ENCODE results near the gene C17orf75.

Gene C17orf75

DNA sequence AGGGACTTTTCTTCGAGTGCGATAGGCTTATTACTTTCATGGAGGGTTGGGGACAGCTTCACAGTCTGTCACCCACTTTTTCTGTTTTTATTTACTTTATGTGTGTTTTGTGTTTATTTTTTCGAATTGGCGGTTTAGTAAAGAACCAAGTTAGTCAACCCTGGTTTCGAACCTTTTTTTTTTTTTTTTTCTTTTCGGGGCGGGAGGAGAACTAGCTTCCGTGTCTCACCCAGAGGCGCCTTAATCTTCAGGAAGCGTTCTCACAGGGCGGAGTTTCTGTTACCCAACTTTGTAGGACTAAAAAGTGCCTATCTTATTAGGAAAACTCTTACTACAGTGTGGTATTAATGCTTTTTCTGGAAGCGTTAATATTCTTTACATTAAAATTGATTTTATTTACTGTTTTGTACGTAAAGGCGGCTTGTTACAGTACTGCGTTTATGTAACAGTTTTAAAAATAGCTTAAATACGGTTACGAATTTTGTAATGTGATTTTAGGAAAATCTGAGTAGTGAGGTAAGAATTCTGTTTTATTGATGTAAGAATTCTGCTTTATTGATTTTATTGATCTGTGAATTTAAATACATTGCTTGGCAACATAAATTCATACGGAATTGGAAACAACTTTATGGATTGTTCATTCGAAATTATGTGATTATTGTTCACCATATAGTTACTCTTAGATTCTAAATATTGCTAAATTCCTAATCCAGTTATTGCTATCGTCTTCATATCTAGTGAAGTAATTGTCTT is 8.9 kb upstream of the C17orf75 start:
- TF ChIP-seq CTCF (conservative IDR thresholded peaks at IDR 0.05): no peak
- H3K27ac ChIP-seq: peak overlapping the region; percentile 99

DNA sequence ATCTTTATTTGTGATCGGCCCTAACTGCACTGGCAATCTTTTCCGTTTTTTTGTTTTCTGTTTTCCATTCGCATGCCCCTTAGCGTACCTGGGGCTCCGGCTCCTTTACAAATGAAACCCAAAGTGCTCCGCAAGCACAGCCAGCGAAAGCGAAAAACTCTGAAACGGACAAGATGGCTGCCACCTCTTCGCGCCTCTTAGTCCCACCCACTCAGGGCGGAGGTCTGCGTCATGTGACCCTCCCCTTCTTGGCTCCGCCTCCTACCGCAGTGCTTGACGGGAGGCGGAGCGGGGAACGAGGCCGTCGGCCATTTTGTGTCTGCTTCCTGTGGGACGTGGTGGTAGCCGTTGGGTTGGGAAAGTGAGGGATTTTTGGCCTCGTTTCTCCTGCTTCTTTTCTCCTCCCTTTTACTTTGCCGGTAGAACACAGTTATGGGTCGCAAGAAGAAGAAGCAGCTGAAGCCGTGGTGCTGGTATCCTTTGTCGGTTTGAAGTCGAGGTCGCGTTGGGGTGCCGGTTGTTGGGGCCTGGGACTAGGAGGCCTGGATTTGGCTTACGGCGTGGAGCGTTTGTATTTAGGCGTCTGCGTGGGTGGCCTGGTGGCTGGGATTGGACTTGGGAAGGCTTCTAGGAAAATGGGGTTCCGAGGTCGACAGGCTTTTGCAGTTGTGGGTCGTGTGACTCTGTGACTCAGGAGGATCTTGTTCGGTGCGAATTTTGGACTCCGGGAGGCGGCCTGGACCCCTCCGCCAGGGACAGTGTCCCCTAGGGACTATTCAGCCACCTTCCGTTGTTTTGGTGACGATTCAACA is 8.1 kb upstream of the C17orf75 start, which contains the start of gene ZNF207:
TSS of gene ZNF207 (plus strand) at position 304 of the 812 bp plus-strand sequence. CDS start at position 433, 129 bp downstream.
- no peak for TF ChIP-seq CTCF (conservative IDR thresholded peaks at IDR 0.05)
- peak within 1 kb of the TSS; percentile 99 for H3K27ac ChIP-seq

DNA sequence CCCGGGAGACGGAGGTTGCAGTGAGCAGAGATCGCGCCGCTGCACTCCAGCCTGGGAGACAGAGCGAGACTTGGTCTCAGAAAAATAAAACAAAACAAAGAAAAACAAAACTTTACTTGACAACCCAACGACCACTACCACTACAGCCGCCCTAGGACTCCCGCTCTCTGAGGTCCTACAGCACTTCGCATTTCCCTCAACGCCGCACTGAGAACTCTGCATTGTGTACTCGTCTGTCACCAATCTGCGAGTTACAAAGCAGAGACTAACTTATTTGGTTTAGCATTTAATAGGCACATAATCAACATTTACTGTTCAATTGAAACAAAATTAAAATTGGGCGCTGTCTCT is 7.5 kb upstream of the C17orf75 start:
- no peak for TF ChIP-seq CTCF (conservative IDR thresholded peaks at IDR 0.05)
- H3K27ac ChIP-seq: peak overlapping the region; percentile 99

DNA sequence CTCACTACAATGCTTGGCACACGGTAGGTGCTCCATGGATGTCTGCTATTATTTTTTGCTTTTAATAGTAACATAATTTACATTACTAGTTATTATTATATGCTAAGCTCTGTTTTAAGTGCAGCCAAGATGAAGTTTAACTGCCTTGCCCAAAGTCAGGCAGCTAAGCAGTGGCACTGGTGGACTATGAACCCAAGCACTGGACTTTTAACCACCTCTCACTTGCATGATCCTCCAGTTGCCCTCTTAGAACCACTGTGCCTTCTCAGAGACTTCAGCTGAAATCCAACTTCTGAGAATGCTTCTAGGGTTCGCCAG is 6.5 kb upstream of the C17orf75 start:
- no peak for TF ChIP-seq CTCF (conservative IDR thresholded peaks at IDR 0.05)
- H3K27ac ChIP-seq: peak overlapping the region; percentile 99; the same call in 1 of the 2 replicates

GRCh38 chr17:32345951-32346600 is 4.1 kb upstream of the C17orf75 start:
- H3K27ac ChIP-seq: no peak overlapping the region
- no peak for TF ChIP-seq CTCF (conservative IDR thresholded peaks at IDR 0.05)

DNA sequence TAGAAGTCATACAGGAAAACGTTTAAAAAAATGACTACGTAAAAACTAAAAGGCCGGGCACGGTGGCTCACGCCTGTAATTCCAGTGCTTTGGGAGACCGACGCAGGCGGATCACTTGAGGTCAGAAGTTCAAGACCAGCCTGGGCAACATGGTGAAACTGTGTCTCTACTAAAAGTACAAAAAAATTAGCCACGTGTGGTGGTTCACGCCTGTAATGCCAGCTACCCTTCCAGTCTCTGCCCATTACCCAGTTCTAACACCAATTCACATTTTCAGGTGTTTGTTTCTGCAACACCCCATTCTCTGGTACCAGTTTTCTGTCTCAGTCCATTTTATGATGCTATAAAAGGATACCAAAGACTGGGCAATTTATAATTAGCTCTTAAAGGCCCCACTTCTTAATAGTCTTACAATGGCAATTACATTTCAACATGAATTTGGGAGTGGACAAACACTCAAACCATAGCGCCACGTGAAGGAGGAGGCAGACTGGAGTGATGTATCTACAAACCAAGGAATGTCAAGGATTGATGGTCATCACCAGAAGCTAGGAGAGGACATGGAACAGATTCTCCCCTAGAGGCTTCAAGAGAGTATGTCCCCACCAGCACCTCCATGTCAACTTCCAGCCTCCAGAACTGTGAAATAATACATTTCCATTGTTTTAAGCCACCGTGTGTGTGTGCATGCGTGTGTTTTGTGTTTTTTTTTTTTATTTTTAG is 791 bp upstream of the C17orf75 start:
- H3K27ac ChIP-seq: peak overlapping the region; percentile 84
- no peak for TF ChIP-seq CTCF (conservative IDR thresholded peaks at IDR 0.05)
